GM12873 (cell line): Measurements from ENCODE around the gene ITGA6.

Experiments used
- TF ChIP-seq, protein P1 (sequence below): IDR thresholded peaks from 2 replicates; pipeline ENCODE4 v1.5.1; 2012; ENCODE audit warnings: low read depth, mild to moderate bottlenecking, moderate library complexity, low read length, control low read depth; ENCODE audit not compliant: insufficient read depth; ENCODE audit errors: missing control alignments

The ITGA6 gene

DNA sequence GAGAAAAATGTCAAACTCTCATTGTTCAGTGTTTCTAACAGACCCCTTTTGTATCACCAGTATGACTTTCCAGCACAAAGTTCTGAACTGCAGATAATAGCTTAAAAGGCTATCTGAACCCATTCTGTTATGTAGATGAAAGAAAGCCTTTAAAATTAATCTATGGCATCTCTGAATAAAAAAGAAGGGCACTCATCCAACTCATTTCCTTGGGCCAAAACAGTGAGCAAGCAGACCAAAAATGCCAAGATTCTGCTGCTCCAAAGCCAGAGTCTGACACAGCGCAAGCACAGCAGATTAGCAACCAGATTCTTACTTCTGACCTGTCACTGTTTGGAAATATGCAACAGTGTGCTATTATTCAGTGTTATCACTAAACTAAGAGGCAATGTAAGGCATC is 22.6 kb upstream of the ITGA6 start:
- TF ChIP-seq, protein P1, sequence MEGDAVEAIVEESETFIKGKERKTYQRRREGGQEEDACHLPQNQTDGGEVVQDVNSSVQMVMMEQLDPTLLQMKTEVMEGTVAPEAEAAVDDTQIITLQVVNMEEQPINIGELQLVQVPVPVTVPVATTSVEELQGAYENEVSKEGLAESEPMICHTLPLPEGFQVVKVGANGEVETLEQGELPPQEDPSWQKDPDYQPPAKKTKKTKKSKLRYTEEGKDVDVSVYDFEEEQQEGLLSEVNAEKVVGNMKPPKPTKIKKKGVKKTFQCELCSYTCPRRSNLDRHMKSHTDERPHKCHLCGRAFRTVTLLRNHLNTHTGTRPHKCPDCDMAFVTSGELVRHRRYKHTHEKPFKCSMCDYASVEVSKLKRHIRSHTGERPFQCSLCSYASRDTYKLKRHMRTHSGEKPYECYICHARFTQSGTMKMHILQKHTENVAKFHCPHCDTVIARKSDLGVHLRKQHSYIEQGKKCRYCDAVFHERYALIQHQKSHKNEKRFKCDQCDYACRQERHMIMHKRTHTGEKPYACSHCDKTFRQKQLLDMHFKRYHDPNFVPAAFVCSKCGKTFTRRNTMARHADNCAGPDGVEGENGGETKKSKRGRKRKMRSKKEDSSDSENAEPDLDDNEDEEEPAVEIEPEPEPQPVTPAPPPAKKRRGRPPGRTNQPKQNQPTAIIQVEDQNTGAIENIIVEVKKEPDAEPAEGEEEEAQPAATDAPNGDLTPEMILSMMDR, result no peak

GRCh38 chr2:172405673-172406072 is 21.7 kb upstream of the ITGA6 start:
- TF ChIP-seq, protein P1, result no peak

DNA sequence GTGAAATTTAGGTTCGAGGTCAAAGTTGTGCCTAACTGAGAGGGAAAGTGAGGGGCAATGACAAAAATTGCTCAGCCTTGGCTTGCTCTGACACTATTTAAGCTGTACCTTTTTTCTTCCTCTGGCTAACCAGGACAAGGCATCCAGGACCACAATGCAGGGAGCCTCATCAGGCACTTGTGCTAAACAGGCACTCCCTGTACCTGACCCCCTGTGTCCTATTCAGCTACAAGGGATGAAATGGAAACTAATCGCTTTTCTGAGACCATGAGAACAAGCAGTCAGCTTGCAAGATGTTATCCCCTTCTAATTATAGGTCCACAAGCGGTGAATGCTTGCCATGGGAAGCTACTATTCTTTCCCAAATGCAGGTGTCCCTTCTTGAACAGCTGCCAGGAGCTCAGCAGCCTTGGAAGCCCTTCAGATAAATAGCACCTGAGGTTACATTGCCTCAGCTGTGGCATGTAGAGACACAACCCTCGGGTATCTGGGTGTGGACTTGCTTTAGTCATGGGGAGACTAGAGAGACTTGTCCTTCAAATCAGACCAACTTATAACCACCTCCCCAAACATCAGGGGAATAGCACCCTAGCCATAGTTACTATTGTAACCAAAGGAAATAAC is 19.1 kb upstream of the ITGA6 start:
- TF ChIP-seq, protein P1, result no peak

DNA sequence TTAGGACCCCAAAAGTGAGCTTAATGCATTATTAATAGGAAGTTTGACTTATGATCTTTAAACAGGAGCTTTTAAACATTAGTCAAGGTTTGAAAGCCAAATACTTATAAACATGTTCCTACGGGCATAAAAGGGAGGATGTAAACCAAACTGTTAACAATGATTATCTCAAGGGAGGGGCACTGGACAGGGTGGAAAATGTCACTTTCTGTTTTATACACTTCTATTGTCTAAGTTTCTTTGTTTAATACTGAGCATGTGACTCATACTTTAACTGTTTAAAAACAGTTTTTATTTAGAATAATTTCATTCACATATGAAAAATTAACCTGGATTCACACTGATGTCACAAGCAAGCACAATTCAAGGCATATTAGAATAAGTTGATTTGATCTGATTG is 18.3 kb upstream of the ITGA6 start:
- TF ChIP-seq, protein P1, result no peak

DNA sequence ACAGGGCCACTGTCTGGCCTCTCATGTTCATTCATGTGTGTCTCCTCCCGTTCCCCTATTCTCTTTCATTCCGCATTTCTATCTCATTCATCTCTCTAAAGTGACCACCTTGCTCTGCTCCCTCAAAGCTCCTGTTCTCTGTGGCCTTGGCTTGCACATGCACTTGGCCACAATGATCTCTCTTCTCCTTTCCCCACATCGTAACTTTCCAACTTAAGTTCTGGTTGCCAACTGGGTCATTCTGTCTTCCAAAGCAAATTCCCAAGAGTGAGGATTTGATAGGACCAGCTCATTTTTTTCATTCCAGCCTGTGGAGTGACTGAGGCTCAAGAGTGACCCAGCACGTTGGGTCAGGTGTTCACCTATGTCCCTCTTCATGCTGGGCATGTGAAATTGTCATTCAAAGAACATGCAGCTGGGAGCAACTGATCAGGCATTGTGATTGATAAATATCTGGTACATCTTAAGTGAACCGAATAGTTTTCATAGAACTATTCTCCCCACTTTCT is 14.3 kb upstream of the ITGA6 start:
- TF ChIP-seq, protein P1, result no peak

- TF ChIP-seq, protein P1, result no peak
These were observed 12.1 kb upstream of the ITGA6 start for GRCh38 chr2:172415157-172415864.

DNA sequence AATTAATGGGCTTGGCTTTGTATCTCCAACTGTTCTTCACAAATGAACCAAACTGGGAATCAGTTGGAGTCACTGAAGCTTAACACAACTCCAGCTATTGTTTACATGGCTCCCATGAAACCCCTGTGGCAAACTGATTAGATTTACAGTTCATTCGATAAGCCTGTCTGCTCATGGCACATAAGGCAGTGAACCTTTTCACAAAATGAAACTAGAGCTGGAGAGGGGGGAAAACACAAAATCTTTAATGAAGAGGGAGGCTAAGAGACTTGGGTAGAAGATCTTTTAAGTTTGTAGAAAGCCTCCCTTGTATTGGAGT is 11.6 kb upstream of the ITGA6 start:
- TF ChIP-seq, protein P1, result no peak
